Anterior cingulate cortex (tissue), 58 donors: Measurements from ENCODE around the gene ORAI2.
"Not testable (repeated sequence)": the region's sequence is repeated elsewhere in the genome, so short reads cannot be mapped to it uniquely, and the experiment has no call there.

Source experiments
- DNase-seq, 58 donors: peaks; one replicate each; lab custom pipeline; 2025; lab: John Stamatoyannopoulos, UW

Gene ORAI2

GRCh38 chr7:102433219-102434038, at the start of gene ORAI2:
ORAI2 (plus strand) TSS chr7:102433575; CDS start chr7:102438957, 5,382 bp downstream.
- DNase-seq: peak in 55 of 58 donors; percentile 9 to 86 (median 66)

GRCh38 chr7:102387064-102387463, 46.3 kb upstream of the ORAI2 start:
- no peak for DNase-seq

GRCh38 chr7:102389810-102390209, 43.6 kb upstream of the ORAI2 start:
- no peak for DNase-seq

DNA sequence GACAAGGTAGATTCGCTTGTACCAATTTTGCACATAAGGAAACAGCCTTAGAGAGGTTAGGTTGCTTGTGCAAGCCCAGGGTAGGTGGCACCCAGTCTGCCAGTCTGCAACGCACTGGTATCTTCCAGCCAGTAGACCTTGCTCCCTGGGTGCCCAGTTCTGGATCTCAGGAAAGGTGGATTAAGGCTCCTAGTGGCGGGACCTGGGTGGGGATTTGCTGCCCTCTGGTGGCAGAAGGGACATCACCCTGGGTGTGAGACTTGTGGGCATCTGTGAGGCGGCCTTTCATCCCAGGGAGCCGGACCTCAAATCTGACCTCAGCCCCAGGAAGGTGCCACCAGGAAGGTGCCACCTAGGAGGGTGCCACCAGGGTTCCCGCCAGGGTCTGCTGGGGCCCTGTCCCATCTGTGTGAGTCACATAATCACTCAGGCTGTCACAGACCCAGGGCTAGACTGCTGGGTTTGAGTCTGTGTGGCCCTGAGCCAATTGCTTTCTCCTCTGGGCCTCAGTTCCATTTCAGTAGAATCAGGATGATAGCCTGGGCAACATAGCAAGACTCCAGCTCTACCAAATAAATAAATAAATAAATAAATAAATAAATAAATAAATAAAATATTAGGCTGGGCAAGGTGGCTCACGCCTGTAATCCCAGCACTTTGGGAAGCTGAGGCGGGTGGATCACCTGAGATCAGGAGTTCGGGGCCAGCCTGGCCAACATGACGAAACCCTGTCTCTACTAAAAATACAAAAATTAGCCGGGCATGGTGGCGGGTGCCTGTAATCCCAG, 42.5 kb upstream of the ORAI2 start:
- DNase-seq: peak in 54 of 58 donors; percentile 5 to 85 (median 56)

GRCh38 chr7:102392330-102392729, 41.0 kb upstream of the ORAI2 start:
- no peak for DNase-seq

- DNase-seq: no peak
These were observed 39.9 kb upstream of the ORAI2 start for GRCh38 chr7:102393467-102393866.

- DNase-seq: peak in 2 of 58 donors; percentile 42 to 43
These were observed 37.8 kb upstream of the ORAI2 start for GRCh38 chr7:102395592-102395872.

DNA sequence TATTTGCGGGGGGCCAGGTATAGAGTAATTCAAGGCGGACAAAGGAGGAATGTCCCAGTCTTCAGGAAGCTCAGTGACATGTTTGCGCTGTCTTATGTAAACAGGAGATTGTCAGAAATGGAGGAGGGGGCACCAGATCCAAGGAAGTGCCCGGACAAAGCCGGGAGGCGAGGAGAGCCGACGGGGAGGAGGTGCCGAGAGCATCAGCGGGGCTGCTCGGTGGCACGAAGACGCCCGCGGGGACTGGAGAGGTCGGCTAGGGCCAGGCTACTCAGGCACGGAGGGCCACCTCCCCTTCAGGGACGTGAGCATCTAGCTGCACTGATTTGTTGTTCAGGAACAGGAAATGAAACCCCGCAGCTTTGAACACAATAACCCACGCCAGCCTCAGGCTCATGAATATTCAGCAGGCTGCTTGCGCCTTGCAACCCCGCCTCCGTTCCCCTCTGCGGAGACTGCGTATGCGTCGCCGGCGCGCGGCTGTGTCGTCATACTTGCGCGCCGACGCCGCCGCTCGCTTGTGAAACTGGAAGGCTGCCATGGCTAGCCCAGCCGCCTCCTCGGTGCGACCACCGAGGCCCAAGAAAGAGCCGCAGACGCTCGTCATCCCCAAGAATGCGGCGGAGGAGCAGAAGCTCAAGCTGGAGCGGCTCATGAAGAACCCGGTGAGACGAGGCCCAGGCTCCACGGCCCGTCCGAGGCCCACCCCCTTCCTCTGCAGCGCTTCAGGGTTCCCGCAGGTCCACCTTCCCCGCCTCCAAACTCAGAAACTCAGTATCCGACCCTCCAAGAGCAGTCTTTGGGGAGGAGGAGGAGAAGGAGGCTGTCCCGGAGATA, 37.3 kb upstream of the ORAI2 start, which contains the start of gene PRKRIP1:
TSS of gene PRKRIP1 (plus strand) at position 491 of the 837 bp plus-strand sequence. CDS start at position 540, 49 bp downstream.
- peak; percentile 19 to 93 (median 83) for DNase-seq

- DNase-seq: no peak
These were observed 36.7 kb upstream of the ORAI2 start for GRCh38 chr7:102396710-102397019.

DNA sequence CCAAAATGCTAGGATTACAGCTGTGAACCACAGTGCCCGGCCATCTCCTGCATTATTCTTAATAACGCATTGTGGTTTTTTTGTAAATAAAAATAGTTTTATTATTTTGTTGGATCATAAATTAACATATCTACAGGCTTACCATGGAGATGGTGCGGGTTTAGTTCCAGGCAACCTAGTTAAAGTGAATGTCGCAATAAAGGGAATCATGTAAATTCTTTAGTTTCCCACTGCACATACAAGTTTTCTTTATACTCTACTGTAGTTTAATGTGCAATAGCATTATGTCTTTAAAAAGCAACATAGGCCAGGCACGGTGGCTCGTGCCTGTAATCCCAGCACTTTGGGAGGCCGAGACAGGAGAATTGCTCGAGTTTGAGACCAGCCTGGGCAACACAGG, 34.8 kb upstream of the ORAI2 start:
- DNase-seq: no peak

DNA sequence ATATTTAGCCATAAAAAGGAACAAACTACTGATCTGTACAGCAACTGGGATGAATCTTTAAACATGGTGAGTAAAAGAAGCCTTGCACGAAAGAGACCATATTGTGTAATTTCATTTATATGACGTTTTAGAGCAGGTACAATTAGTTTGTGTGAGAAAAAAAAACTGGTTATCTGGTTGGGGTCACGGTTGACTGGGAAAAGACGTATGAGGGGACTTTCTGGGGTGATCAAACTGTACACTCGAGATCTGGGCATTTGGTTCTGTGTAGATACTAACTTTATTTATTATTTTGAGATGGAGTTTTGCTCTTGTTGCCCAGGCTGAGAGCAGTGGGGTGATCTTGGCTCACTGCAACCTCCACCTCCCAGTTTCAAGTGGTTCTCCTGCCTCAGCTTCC, 33.0 kb upstream of the ORAI2 start:
- no peak for DNase-seq

DNA sequence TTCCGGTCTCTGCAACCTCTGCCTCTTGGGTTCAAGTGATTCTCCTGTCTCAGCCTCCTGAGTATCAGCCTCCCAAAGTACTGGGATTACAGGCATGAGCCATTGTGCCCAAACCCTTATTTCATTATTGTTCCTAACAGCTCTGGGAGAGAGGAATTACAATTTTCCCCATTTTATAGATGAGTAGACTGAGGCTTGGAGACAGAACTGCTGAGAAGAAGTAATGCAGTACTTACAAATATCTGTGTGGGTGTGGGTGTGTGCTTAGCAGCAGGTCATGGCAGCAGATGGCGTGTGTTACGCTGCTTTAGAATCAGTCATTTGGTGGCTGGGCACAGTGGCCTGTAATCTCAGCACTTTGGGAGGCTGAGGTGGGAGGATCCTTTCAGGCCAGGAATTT, 29.8 kb upstream of the ORAI2 start:
- DNase-seq: no peak

GRCh38 chr7:102404005-102404861, 29.1 kb upstream of the ORAI2 start:
- DNase-seq: peak in 1 of 58 donors; percentile 8

- DNase-seq: not testable (repeated sequence)
These were observed 28.6 kb upstream of the ORAI2 start for GRCh38 chr7:102404862-102405188.

- DNase-seq: no peak
These were observed 25.5 kb upstream of the ORAI2 start for GRCh38 chr7:102407910-102408309.

- not testable (repeated sequence) for DNase-seq
These were observed 24.8 kb upstream of the ORAI2 start for GRCh38 chr7:102408530-102408929.

- DNase-seq: no peak
These were observed 24.0 kb upstream of the ORAI2 start for GRCh38 chr7:102409340-102409739.

DNA sequence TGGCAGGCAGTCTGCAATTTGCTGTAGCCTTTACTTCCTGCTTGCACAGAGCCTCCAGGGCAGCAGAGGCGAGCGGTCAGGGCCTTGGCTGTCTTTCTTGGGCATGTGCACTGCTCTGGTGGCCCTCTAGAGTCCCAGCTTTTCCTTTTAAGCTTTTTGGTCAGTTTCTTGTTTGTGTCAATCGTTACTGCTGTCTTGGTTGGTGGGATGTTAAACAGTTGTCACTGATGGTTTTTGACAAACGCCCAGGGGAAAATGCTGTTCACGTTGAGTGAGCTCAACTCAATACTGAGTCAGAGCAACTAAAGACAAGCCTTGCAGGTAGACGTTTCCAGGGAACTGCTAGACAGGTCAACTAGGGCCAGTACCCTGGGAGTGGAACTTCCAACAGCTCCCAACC, 23.3 kb upstream of the ORAI2 start:
- DNase-seq: no peak

GRCh38 chr7:102410918-102411317, 22.5 kb upstream of the ORAI2 start:
- DNase-seq: no peak

DNA sequence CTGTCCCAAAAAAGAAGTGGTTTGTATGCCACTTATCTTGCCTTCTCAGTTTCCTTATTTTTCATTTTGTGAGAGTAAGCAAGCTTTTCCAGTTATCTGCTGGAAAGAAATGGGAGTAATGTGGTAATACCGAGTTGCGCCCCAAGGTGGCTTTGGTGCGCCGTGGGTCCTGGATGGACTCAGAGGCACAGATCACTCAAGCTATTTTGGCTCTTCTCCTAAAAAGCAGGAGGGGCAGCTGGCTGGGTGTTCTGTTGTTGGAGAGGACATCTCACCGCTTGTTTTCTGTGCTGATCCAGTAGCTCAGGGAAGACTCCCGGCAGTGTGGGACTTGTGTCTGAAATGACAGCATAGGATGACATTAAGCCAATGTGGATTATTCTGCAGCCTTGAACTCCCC, 20.8 kb upstream of the ORAI2 start:
- DNase-seq: peak in 34 of 58 donors; percentile 7 to 78 (median 34)
